Calu3 (cell line): Measurements from ENCODE around the gene THSD7B. TPM values are rescaled to one million over a fixed set of nuclear protein-coding genes. Genes with fewer than 3 reads are reported as not detected.

Experiments
- BruUV-seq: library from RNA; stranded (reverse); fragments of 400-500 nt; replicated peaks from 2 replicates; lab custom pipeline; 2021; lab: Mats Ljungman, UMichigan
- CTCF ChIA-PET: fragments of 300-600 bp; sonication (Branson Sonifier 250); formaldehyde crosslinking; loops from one replicate; lab custom pipeline; 2022; ENCODE audit warnings: antibody characterized with exemption; lab: Charles Lee
- DNase-seq: peaks from one replicate; pipeline ENCODE4 v3.0.0; 2022
- H3K27ac Mint-ChIP-seq: one replicate; pipeline ENCODE4 v1.8.0; 2022; ENCODE audit warnings: mixed read lengths; ENCODE audit not compliant: unreplicated experiment
- H3K27me3 Mint-ChIP-seq: one replicate; pipeline ENCODE4 v1.8.0; 2022; ENCODE audit warnings: mixed read lengths; ENCODE audit not compliant: unreplicated experiment
- H3K36me3 Mint-ChIP-seq: one replicate; pipeline ENCODE4 v1.8.0; 2022; ENCODE audit warnings: mild to moderate bottlenecking, moderate library complexity, mixed read lengths; ENCODE audit not compliant: insufficient read depth, unreplicated experiment
- H3K4me1 Mint-ChIP-seq: one replicate; pipeline ENCODE4 v1.8.0; 2022; ENCODE audit warnings: mild to moderate bottlenecking, low read depth, mixed read lengths; ENCODE audit not compliant: unreplicated experiment
- H3K4me3 Mint-ChIP-seq: one replicate; pipeline ENCODE4 v1.8.0; 2022; ENCODE audit warnings: mild to moderate bottlenecking, low read depth, moderate library complexity, mixed read lengths; ENCODE audit not compliant: unreplicated experiment
- H3K9me3 Mint-ChIP-seq: one replicate; pipeline ENCODE4 v1.8.0; 2022; ENCODE audit warnings: low read depth, mixed read lengths; ENCODE audit not compliant: unreplicated experiment
- intact Hi-C: fragments of 100-400 bp; cut with micrococcal nuclease; formaldehyde crosslinking; loops from one replicate; pipeline ENCODE4 v1.10.0; 2022; ENCODE audit not compliant: unreplicated experiment
- total RNA-seq: library from RNA; stranded (reverse); gene quantifications from 2 replicates; pipeline ENCODE4 v1.2.3, GENCODE V29; 2022
- TF ChIP-seq, protein P1 (sequence below): fragments of 200-600 bp; IDR thresholded peaks from one replicate; pipeline ENCODE4 v1.8.0; 2022; ENCODE audit warnings: antibody characterized with exemption; ENCODE audit not compliant: unreplicated experiment

THSD7B gene
- total RNA-seq, 1 experiment from 2014 or later, result not detected

DNA sequence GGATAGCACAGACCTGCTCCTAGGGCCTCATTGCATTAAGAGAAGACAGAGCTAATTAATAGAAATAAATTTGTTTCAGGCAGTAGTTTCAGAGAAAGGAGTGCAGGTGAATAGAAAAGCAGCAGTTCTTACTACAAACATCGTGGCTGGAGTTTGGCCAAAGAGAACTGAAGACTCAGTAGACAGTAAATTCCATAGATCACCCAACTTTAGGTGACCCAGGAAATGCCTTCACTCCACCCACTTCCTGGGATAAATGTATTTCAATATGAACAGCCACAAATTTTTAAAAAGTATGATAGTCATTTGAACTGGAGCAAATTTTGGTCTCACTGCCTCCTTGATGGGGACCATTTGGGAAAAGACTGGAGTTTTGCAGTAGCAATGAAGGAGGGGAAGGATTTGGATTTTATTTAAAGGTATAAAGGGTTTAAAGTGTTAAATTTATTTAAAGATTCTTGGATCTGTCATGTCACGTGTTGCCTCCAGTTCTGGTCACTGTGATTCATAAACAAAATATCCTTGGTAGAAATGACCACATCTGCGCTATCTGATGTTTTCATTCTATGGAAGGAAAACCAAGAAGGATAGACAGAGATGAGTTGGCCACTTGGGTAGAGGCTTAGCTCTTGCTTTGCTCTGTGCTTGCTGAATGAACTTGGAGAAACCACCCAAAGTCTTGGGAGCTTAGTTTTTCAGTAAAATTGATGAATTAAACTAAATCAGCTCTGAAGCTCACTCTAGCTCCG is 390.2 kb downstream of the THSD7B start:
- BruUV-seq, result no TSS peak
- intact Hi-C loops, result no loop called here
- peaks cover 4% of the 10 kb centered on the region for H3K9me3 Mint-ChIP-seq
- TF ChIP-seq, protein P1, sequence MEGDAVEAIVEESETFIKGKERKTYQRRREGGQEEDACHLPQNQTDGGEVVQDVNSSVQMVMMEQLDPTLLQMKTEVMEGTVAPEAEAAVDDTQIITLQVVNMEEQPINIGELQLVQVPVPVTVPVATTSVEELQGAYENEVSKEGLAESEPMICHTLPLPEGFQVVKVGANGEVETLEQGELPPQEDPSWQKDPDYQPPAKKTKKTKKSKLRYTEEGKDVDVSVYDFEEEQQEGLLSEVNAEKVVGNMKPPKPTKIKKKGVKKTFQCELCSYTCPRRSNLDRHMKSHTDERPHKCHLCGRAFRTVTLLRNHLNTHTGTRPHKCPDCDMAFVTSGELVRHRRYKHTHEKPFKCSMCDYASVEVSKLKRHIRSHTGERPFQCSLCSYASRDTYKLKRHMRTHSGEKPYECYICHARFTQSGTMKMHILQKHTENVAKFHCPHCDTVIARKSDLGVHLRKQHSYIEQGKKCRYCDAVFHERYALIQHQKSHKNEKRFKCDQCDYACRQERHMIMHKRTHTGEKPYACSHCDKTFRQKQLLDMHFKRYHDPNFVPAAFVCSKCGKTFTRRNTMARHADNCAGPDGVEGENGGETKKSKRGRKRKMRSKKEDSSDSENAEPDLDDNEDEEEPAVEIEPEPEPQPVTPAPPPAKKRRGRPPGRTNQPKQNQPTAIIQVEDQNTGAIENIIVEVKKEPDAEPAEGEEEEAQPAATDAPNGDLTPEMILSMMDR, result no peak
- CTCF ChIA-PET, result no interaction called here
- H3K36me3 Mint-ChIP-seq, result no peaks in the 10 kb centered on the region
- no peak for DNase-seq
- no peak overlapping the region for H3K27ac Mint-ChIP-seq
- no peaks in the 10 kb centered on the region for H3K27me3 Mint-ChIP-seq
- no peaks in the 10 kb centered on the region for H3K4me1 Mint-ChIP-seq
- no peak overlapping the region for H3K4me3 Mint-ChIP-seq

DNA sequence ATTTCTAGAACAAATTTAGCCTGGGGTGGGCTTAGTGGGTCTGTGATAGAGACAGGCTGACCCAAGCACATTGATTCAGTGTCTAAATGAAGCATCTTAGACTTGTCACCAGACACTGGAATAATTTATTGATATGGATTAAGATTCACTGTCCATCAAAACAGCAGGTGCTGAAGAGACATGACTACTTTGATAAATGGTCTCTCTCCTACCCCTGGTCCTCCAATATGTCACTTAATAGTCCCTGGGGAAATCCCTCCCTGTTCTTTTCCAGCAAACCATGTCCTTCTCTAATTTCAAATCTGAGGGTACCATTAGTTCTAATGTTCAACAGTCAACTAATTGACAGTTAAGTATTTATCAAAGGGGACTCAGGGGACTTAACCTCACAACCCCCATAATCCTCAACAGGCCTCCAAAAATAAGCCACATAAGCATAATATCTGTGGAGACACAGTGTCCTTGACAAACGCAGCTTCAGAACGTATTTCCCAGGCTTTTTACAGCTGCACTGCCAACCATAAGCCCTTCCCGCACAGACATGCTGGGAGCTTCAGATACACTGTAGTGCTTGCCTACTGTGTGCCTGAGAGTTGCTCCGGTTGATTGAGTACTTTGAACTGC is 391.0 kb downstream of the THSD7B start:
- intact Hi-C loops, result no loop called here
- no peaks in the 10 kb centered on the region for H3K27me3 Mint-ChIP-seq
- H3K9me3 Mint-ChIP-seq, result peaks cover 4% of the 10 kb centered on the region
- no peak overlapping the region for H3K4me3 Mint-ChIP-seq
- no peaks in the 10 kb centered on the region for H3K4me1 Mint-ChIP-seq
- H3K36me3 Mint-ChIP-seq, result no peaks in the 10 kb centered on the region
- BruUV-seq, result no TSS peak
- no peak for DNase-seq
- no peak overlapping the region for H3K27ac Mint-ChIP-seq
- CTCF ChIA-PET, result no interaction called here
- TF ChIP-seq, protein P1, result no peak

DNA sequence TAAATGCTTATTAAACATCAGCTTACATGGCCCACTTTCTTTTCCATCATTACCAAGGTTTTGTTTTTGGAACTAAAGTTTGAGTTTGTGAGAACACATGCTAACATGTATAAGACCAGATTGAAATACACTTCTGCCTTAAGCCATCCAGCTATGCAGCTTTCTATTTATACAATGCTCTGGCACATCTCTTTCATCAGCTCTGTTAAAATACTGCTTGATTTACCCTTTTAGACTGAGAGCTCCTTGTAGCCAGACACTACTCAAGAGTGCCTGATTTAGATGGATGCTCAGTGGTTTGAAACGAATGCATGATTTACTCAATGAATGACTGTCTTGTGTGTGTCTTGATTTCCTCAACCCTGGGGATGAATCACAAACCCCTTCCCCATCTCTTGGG is 392.5 kb downstream of the THSD7B start:
- BruUV-seq, result no TSS peak
- intact Hi-C loops, result no loop called here
- no peaks in the 10 kb centered on the region for H3K4me1 Mint-ChIP-seq

DNA sequence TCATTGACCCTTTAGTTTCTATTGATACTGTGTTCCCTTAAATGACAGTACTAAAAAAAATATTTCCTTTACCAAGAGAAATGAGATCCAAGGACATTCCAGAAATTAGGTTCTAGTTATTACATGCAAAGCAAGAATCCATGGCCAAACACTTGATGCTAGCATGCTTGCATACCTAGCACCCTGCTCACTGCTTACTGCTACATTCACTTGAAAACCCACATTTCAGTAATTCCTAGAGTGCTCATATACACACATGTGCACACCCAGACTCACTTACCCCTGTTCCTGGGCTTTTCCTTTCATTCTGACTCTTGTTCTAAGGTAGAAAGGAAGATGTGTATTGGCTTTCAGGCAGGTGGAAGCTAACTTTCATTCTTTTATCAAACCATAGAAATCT is 395.9 kb downstream of the THSD7B start:
- CTCF ChIA-PET, result no interaction called here
- intact Hi-C loops, result no loop called here
- TF ChIP-seq, protein P1, result no peak
- H3K36me3 Mint-ChIP-seq, result no peaks in the 10 kb centered on the region
- H3K9me3 Mint-ChIP-seq, result peaks cover 10% of the 10 kb centered on the region
- H3K4me1 Mint-ChIP-seq, result no peaks in the 10 kb centered on the region
- no TSS peak for BruUV-seq
- H3K27ac Mint-ChIP-seq, result no peak overlapping the region
- no peak for DNase-seq
- H3K27me3 Mint-ChIP-seq, result no peaks in the 10 kb centered on the region
- no peak overlapping the region for H3K4me3 Mint-ChIP-seq

More for the DNA sequence above, 392.5 kb downstream of the THSD7B start:
- Mint-ChIP-seq H3K27me3 (no peaks in the 10 kb centered on the region), H3K27ac (no peak overlapping the region), H3K4me3 (no peak overlapping the region), H3K36me3 (no peaks in the 10 kb centered on the region), H3K9me3 (peaks cover 4% of the 10 kb centered on the region)
- CTCF ChIA-PET, result no interaction called here
- TF ChIP-seq, protein P1, result no peak
- no peak for DNase-seq
